Erythroblast (primary cell): ENCODE measurements around the gene ACSF3.

Experiments used
- GATA1 ChIP-seq: IDR thresholded peaks from 2 replicates; pipeline ENCODE4 v1.6.1; 2011; ENCODE audit warnings: low read depth, mild to moderate bottlenecking, control low read depth, low read length, moderate library complexity
- POLR2A ChIP-seq: IDR thresholded peaks from 2 replicates; pipeline ENCODE4 v1.6.1; 2011; ENCODE audit warnings: mild to moderate bottlenecking, low read length

GRCh38 chr16:89094252-89094879 is 714 bp downstream of the ACSF3 start:
- no peak for TF ChIP-seq POLR2A
- TF ChIP-seq GATA1 = no peak
